RWPE1 (cell line): ENCODE measurements around the gene ATP2B3.

ENCODE experiments used
- CTCF ChIA-PET: fragments of 350-600 bp; sonication (Branson Sonifier 250); formaldehyde crosslinking; extraction: SDS; loops from one replicate; lab custom pipeline; 2021; lab: Yijun Ruan, JAX
- POLR2A ChIA-PET: fragments of 400-600 bp; formaldehyde crosslinking; extraction: SDS; loops from one replicate; lab custom pipeline; 2020; ENCODE audit warnings: antibody characterized with exemption; ENCODE audit not compliant: low non-redundant PET; lab: Yijun Ruan, JAX
- DNase-seq: peaks from one replicate; pipeline ENCODE4 v3.0.0; 2012; ENCODE audit warnings: low spot score
- H3K27ac ChIP-seq: fragments of 450-650 bp; 2 replicates; pipeline ENCODE4 v1.5.1; 2017
- TF ChIP-seq, protein P1 (sequence below): fragments of 450-650 bp; conservative IDR thresholded peaks from 2 replicates; pipeline ENCODE4 v1.5.1; 2017; ENCODE audit warnings: low read depth, mild to moderate bottlenecking

The ATP2B3 gene

DNA sequence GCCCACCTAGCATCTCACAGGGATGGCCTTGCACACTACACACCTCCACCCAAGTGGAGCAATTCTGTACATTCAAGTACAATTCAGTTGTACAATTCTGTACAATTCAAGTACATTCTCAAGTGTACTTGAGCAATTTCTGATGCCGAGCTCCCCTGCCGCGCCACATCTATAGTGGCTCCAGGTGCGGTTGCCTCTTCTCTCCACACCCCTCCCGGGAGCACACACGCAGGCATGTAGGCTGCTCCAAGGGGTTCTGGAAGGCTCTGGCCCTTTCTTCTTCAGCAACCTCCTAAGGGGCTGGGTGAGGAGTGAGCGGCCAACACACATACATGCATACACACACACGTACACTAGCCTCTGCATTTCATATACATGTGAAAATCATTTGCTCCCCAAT, 110.7 kb downstream of the ATP2B3 start:
- TF ChIP-seq, protein P1, sequence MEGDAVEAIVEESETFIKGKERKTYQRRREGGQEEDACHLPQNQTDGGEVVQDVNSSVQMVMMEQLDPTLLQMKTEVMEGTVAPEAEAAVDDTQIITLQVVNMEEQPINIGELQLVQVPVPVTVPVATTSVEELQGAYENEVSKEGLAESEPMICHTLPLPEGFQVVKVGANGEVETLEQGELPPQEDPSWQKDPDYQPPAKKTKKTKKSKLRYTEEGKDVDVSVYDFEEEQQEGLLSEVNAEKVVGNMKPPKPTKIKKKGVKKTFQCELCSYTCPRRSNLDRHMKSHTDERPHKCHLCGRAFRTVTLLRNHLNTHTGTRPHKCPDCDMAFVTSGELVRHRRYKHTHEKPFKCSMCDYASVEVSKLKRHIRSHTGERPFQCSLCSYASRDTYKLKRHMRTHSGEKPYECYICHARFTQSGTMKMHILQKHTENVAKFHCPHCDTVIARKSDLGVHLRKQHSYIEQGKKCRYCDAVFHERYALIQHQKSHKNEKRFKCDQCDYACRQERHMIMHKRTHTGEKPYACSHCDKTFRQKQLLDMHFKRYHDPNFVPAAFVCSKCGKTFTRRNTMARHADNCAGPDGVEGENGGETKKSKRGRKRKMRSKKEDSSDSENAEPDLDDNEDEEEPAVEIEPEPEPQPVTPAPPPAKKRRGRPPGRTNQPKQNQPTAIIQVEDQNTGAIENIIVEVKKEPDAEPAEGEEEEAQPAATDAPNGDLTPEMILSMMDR = no peak
- no peak for DNase-seq
- ChIA-PET POLR2A (no interaction called here), CTCF (no interaction called here)
- no peak overlapping the region for H3K27ac ChIP-seq

DNA sequence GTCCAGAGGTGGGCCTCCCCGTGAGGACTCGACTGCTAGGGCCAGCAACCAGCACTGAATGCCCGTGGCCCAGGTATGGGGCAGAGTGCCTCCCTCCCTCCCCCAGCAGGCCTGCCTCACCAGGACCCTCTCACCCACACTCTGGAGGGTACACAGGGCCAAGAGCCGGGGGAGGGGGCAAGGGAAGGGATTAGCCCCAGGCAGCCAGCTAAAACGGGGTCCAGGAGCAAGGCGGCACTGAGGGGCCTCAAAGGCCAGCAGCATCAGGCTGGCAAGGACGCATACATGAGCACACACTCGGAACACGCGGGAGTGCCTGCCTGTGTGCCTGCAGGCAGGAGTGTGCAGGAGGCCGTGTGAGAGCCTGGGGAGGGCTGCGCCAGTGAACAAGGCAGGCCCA, 111.2 kb downstream of the ATP2B3 start:
- TF ChIP-seq, protein P1 = no peak
- POLR2A ChIA-PET = no interaction called here
- H3K27ac ChIP-seq = no peak overlapping the region
- CTCF ChIA-PET = no interaction called here
- DNase-seq = no peak

DNA sequence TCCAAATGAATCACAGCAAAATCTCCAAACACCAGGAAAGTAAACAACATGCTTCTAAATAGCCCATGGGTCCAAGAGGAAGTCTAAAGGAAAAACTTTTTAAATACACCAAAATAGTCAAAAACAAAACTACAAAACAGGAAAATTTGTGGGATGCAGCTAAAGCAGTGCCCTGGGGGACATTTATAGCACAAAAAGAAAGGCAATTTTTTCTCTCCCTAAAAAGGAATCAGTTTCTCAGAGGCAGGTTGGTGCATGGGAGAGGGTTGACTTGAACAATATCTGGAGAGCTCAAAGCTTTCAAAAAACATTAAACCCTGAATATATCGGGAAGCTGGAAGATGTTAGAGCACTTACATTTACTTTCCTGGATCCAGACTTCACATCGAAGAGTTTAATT, 113.9 kb downstream of the ATP2B3 start:
- H3K27ac ChIP-seq = no peak overlapping the region
- POLR2A ChIA-PET = no interaction called here
- TF ChIP-seq, protein P1 = no peak
- CTCF ChIA-PET = interaction anchor here (0.8 kb wide), 1 partner anchor 12 kb away, joined by 3 read pairs; no protein-coding TSS in a partner anchor
- no peak for DNase-seq

DNA sequence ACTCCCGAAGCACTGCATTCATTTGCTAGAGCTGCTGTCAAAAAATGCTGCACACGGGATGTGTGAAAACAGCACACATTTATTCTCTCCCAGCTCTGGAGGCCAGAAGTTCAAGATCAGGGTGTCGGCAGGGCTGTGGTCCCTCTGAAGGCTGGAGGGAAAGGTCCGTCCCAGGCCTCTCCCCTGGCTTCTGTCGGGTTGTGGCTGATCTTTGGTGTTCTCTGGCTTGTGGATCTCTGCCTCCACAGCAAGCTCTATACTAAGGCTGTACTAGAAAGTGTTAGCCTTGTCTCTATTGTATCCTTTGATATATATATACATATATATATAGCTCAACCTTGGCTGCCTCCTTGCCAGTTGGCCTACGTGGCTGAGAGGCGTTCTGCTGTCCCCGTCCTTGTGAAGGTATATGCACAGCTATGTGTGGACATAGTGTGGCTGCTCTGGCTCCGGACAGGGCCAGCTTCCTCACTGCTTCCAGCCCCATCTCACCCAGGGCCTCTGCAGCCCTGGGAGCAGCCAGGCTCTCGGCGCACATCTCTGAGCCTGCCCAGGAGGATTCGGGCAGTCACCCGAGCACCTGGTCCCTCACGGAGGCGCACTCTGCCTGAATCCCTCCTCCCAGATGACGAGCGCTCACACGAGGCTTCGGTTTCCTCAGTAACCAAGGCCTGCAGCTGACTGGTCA, 114.6 kb downstream of the ATP2B3 start:
- CTCF ChIA-PET = interaction anchor here (0.8 kb wide), 1 partner anchor 11 kb away, joined by 3 read pairs; no protein-coding TSS in a partner anchor
- POLR2A ChIA-PET = no interaction called here
- TF ChIP-seq, protein P1 = no peak
- no peak overlapping the region for H3K27ac ChIP-seq
- DNase-seq = no peak
